Pancreas (tissue), 10 donors: ENCODE measurements around the gene NEGR1. TPM values are rescaled to one million over a fixed set of nuclear protein-coding genes. Genes with fewer than 3 reads are reported as not detected.

ENCODE experiments used
- ATAC-seq, 4 donors: fragments of 200-7000 bp; cut with Tn5 transposase; one replicate each; pipeline versions ENCODE4 v1.8.0 to v1.9.1; 2020; ENCODE audit warnings: mild to moderate bottlenecking in 4 of 4, moderate library complexity in 4 of 4
- DNase-seq, 6 donors: peaks; one replicate each; pipeline ENCODE4 v3.0.0-alpha.2; 2020
- FAIRE-seq: peaks from 2 replicates; lab custom pipeline; 2012; peaks lifted over from hg19 to GRCh38; lab: Jason Lieb, UNC
- H3K27ac ChIP-seq, 4 donors: fragments of 200-600 bp; sonication (generic); 1 replicate in 3 of 4; 2 replicates in 1 of 4; pipeline versions ENCODE4 v1.5.0 to v1.8.0; 2020
- H3K27me3 ChIP-seq, 4 donors: fragments of 200-600 bp; one replicate each; pipeline ENCODE4 v1.8.0; 2021
- H3K36me3 ChIP-seq, 3 donors: fragments of 200-600 bp; sonication (generic) in 1 of 3; one replicate each; pipeline versions ENCODE4 v1.5.0 to v1.8.0; 2020 to 2021
- H3K4me1 ChIP-seq, 3 donors: fragments of 200-600 bp; one replicate each; pipeline ENCODE4 v1.8.0; 2021
- H3K4me3 ChIP-seq, 4 donors: fragments of 200-600 bp; sonication (generic) in 2 of 4; one replicate each; pipeline versions ENCODE4 v1.5.0 to v1.8.0; 2020 to 2021
- H3K9me3 ChIP-seq, 4 donors: fragments of 200-600 bp; one replicate each; pipeline ENCODE4 v1.8.0; 2021
- CTCF ChIP-seq, 4 donors: fragments of 200-600 bp; sonication (generic) in 3 of 4; IDR thresholded peaks; one replicate each; pipeline versions ENCODE4 v1.5.0 to v1.8.0; 2021; ENCODE audit warnings: antibody characterized with exemption in 4 of 4
- WGBS, 2 donors: extraction: QIAGEN DNeasy Blood & Tissue Kit; methylation state at CpG; one replicate each; pipeline ENCODE4 v1.1.7; 2013; 5-methylcytosine and 5-hydroxymethylcytosine counted together
- intact Hi-C, 3 donors: fragments of 100-400 bp; cut with DNase I; formaldehyde crosslinking; loops; one replicate each; pipeline versions ENCODE4 v1.11.1 to v1.14.2; 2022
- polyA plus RNA-seq, 2 donors: library from polyadenylated mRNA; stranded (reverse); fragments of 200-250 nt; gene quantifications; one replicate each; pipeline ENCODE4 v1.2.3, GENCODE V29; 2013
- total RNA-seq, 6 donors: library from RNA; stranded (reverse); fragmentation: NEBNext Ultra II Directional in 4 of 6; extraction: Animal tissue kit (Norgen Biotek cat#: 25700) in 4 of 6; gene quantifications; one replicate each; pipeline versions ENCODE4 v1.2.1 to v1.2.4, GENCODE V29; 2021 to 2023
- donor health status: healthy with polysubstance abuse.
- donor health status: DM: no; HTN: no; CAD: no; lungs with moderate emphysema.
- donor health status: DM: no; HTN: no; CAD: no.
- donor health status: control.
- donor health status: control.
- donor health status: Bipolar disorder and iron deficiency.
- donor health status: DM: yes; HTN: yes; CAD: no.
- donor health status: DM: no; HTN: no; CAD: no.
- donor health status: DM: no; HTN: no; CAD: no.
- donor health status: DM: yes; HTN: yes; CAD: no.

The NEGR1 gene
- total and polyA plus RNA-seq, 8 donors: 1.2 to 9.3 (median 3.4) TPM

GRCh38 chr1:71465093-71465492 is 817.2 kb downstream of the NEGR1 start:
- WGBS, 2 donors: 57 to 75% methylated on average over 2 of the region's 2 CpGs
- DNase-seq: no peak

GRCh38 chr1:71464016-71464415 is 818.3 kb downstream of the NEGR1 start:
- ATAC-seq: no peak
- H3K27me3 ChIP-seq: no peaks in the 10 kb centered on the region
- no peak for TF ChIP-seq CTCF (IDR thresholded peaks at IDR 0.05)
- WGBS, 2 donors: 73 to 85% methylated on average over 1 of the region's 1 CpG
- intact Hi-C loops: no loop called here
- DNase-seq: no peak
- no peaks in the 10 kb centered on the region for H3K9me3 ChIP-seq
- H3K4me3 ChIP-seq: no peak overlapping the region
- H3K27ac ChIP-seq: no peak overlapping the region
- FAIRE-seq: no peak
- no peaks in the 10 kb centered on the region for H3K4me1 ChIP-seq
- no peaks in the 10 kb centered on the region for H3K36me3 ChIP-seq

More at GRCh38 chr1:71465093-71465492, 817.2 kb downstream of the NEGR1 start:
- no peak for TF ChIP-seq CTCF (IDR thresholded peaks at IDR 0.05)
- Histone ChIP-seq H3K4me1 (no peaks in the 10 kb centered on the region), H3K36me3 (no peaks in the 10 kb centered on the region), H3K4me3 (no peak overlapping the region), H3K27me3 (no peaks in the 10 kb centered on the region), H3K9me3 (no peaks in the 10 kb centered on the region), H3K27ac (no peak overlapping the region)
- ATAC-seq (no peak), FAIRE-seq (no peak)
- intact Hi-C loops: no loop called here

GRCh38 chr1:71463144-71463543 is 819.2 kb downstream of the NEGR1 start:
- TF ChIP-seq CTCF (IDR thresholded peaks at IDR 0.05): no peak
- intact Hi-C loops: no loop called here
- Histone ChIP-seq H3K36me3 (no peaks in the 10 kb centered on the region), H3K4me1 (no peaks in the 10 kb centered on the region), H3K4me3 (no peak overlapping the region), H3K9me3 (no peaks in the 10 kb centered on the region), H3K27ac (no peak overlapping the region), H3K27me3 (no peaks in the 10 kb centered on the region)
- DNase-seq (no peak), FAIRE-seq (no peak), ATAC-seq (no peak)
- 27 to 30% methylated on average over 5 of the region's 5 CpGs for WGBS, 2 donors

GRCh38 chr1:71462247-71462646 is 820.1 kb downstream of the NEGR1 start:
- ATAC-seq: no peak
- H3K9me3 ChIP-seq: no peaks in the 10 kb centered on the region
- no peak overlapping the region for H3K4me3 ChIP-seq
- FAIRE-seq: no peak
- H3K4me1 ChIP-seq: no peaks in the 10 kb centered on the region
- TF ChIP-seq CTCF (IDR thresholded peaks at IDR 0.05): no peak
- H3K27me3 ChIP-seq: no peaks in the 10 kb centered on the region
- H3K36me3 ChIP-seq: no peaks in the 10 kb centered on the region
- intact Hi-C loops: no loop called here
- no peak for DNase-seq
- H3K27ac ChIP-seq: no peak overlapping the region

- H3K9me3 ChIP-seq: no peaks in the 10 kb centered on the region
- no peaks in the 10 kb centered on the region for H3K27me3 ChIP-seq
- no peaks in the 10 kb centered on the region for H3K4me1 ChIP-seq
- 14 to 16% methylated on average over 2 of the region's 2 CpGs for WGBS, 2 donors
- DNase-seq (no peak), FAIRE-seq (no peak), ATAC-seq (no peak)
- intact Hi-C loops: no loop called here
- H3K27ac ChIP-seq: no peak overlapping the region
- no peak for TF ChIP-seq CTCF (IDR thresholded peaks at IDR 0.05)
- H3K4me3 ChIP-seq: no peak overlapping the region
- H3K36me3 ChIP-seq: no peaks in the 10 kb centered on the region
These were observed 820.9 kb downstream of the NEGR1 start for GRCh38 chr1:71461416-71461815.
